HepG2 (cell line): Measurements from ENCODE around the gene KIF26B. TPM values are rescaled to one million over a fixed set of nuclear protein-coding genes. Genes with fewer than 3 reads are reported as not detected.

ENCODE experiments used
- ATAC-seq: fragments of 200-7000 bp; cut with Tn5 transposase; 3 replicates; pipeline ENCODE4 v1.9.1; 2020; ENCODE audit warnings: mild to moderate bottlenecking, moderate library complexity
- BruUV-seq: library from RNA; stranded (reverse); fragments of 400-500 nt; replicated peaks from 2 replicates; lab custom pipeline; 2021; lab: Mats Ljungman, UMichigan
- CTCF ChIA-PET: fragments of 300-600 bp; formaldehyde crosslinking; extraction: SDS; loops from one replicate; lab custom pipeline; 2021; ENCODE audit warnings: low total read pairs, inconsistent platforms, low intra/inter-chr PET ratio; lab: Yijun Ruan, JAX
- POLR2A ChIA-PET: fragments of 350-600 bp; sonication (Branson Sonifier 250); formaldehyde crosslinking; loops from one replicate; lab custom pipeline; 2020; ENCODE audit warnings: antibody characterized with exemption, inconsistent platforms; lab: Yijun Ruan, JAX
- DNase-seq: peaks from one replicate; pipeline ENCODE4 v3.0.0-alpha.2; 2015; ENCODE audit warnings: low spot score
- FAIRE-seq: peaks from 3 replicates; lab custom pipeline; 2011; peaks lifted over from hg19 to GRCh38; lab: Jason Lieb, UNC
- H2AFZ ChIP-seq: one replicate; pipeline ENCODE4 v1.6.1; 2011; ENCODE audit warnings: low read length, inconsistent platforms
- H3K27ac ChIP-seq: fragments of 300-600 bp; 3 replicates; pipeline ENCODE4 v1.8.0; 2011; ENCODE audit warnings: mixed run types, mild to moderate bottlenecking, mixed read lengths, low read length, inconsistent platforms; ENCODE audit not compliant: insufficient read depth; ENCODE audit errors: extremely low read length
- H3K27me3 ChIP-seq, 2 experiments: fragments of 200-600 bp in 1 of 2; 2 replicates in 1 of 2; 3 replicates in 1 of 2; pipeline versions ENCODE4 v1.6.0 to v1.8.0; 2011; ENCODE audit warnings: low read length in 2 of 2, mild to moderate bottlenecking in 2 of 2, moderate library complexity in 2 of 2, inconsistent platforms in 1 of 2; ENCODE audit not compliant: insufficient read depth in 2 of 2, control insufficient read depth in 1 of 2
- H3K36me3 ChIP-seq, 2 experiments: fragments of 200-600 bp in 1 of 2; replicated peaks in 1 of 2; 2 replicates in 1 of 2; 3 replicates in 1 of 2; pipeline versions ENCODE4 v1.5.1 to v1.8.0; 2011; ENCODE audit warnings: low read length in 2 of 2, inconsistent platforms in 1 of 2; ENCODE audit not compliant: insufficient read depth in 2 of 2, control insufficient read depth in 1 of 2
- H3K4me1 ChIP-seq: 2 replicates; pipeline ENCODE4 v1.5.1; 2012; ENCODE audit warnings: low read length, inconsistent platforms; ENCODE audit not compliant: insufficient read depth
- H3K4me2 ChIP-seq: 2 replicates; pipeline ENCODE4 v1.6.0; 2011; ENCODE audit warnings: low read depth, low read length, inconsistent platforms
- H3K4me3 ChIP-seq, 3 experiments: fragments of 200-600 bp in 1 of 3; sonication (generic), shearing (Covaris generic) in 1 of 3; replicated peaks in 1 of 3; 2 replicates each; pipeline ENCODE4 v1.5.1; 2011 to 2016; ENCODE audit warnings: low read length in 3 of 3, inconsistent platforms in 2 of 3, low read depth in 2 of 3, mild to moderate bottlenecking in 2 of 3, control low read depth in 1 of 3, mixed read lengths in 1 of 3; ENCODE audit not compliant: insufficient read depth in 1 of 3
- H3K79me2 ChIP-seq: one replicate; pipeline ENCODE4 v1.6.1; 2011; ENCODE audit warnings: low read length, inconsistent platforms; ENCODE audit not compliant: insufficient read depth
- H3K9ac ChIP-seq: 2 replicates; pipeline ENCODE4 v1.6.0; 2011; ENCODE audit warnings: mild to moderate bottlenecking, low read depth, low read length, inconsistent platforms; ENCODE audit not compliant: insufficient read depth
- H3K9me3 ChIP-seq: 2 replicates; pipeline ENCODE4 v1.5.1; 2012; ENCODE audit warnings: mild to moderate bottlenecking, low read length
- H4K20me1 ChIP-seq: 2 replicates; pipeline ENCODE4 v1.6.0; 2011; ENCODE audit warnings: inconsistent platforms, mild to moderate bottlenecking, low read length, moderate library complexity; ENCODE audit not compliant: insufficient read depth
- FOXK2 ChIP-seq: fragments of 450-650 bp; IDR thresholded peaks from 2 replicates; pipeline ENCODE4 v1.6.1; 2016
- HIVEP1 ChIP-seq: sonication (generic); formaldehyde crosslinking; IDR thresholded peaks from 2 replicates; pipeline ENCODE4 v1.4.0; 2020; ENCODE audit warnings: mild to moderate bottlenecking, missing genetic modification reagents
- MAX ChIP-seq: IDR thresholded peaks from 2 replicates; pipeline ENCODE4 v1.6.1; 2012; ENCODE audit warnings: inconsistent platforms
- NFATC3 ChIP-seq: sonication (generic); formaldehyde crosslinking; IDR thresholded peaks from 2 replicates; pipeline ENCODE4 v1.5.1; 2020; ENCODE audit warnings: mild to moderate bottlenecking, missing genetic modification reagents
- REST ChIP-seq, 2 experiments: IDR thresholded peaks; 2 replicates each; pipeline ENCODE4 v1.6.1; 2011 to 2012; ENCODE audit warnings: low read length in 2 of 2, borderline replicate concordance in 1 of 2, low read depth in 1 of 2, mild to moderate bottlenecking in 1 of 2, moderate library complexity in 1 of 2
- RNF219 ChIP-seq: sonication (generic); formaldehyde crosslinking; IDR thresholded peaks from 2 replicates; pipeline ENCODE4 v1.5.0; 2020; ENCODE audit warnings: mild to moderate bottlenecking, missing genetic modification reagents
- SIN3A ChIP-seq: IDR thresholded peaks from 2 replicates; pipeline ENCODE4 v1.6.1; 2011; ENCODE audit warnings: low read depth, mild to moderate bottlenecking, control low read depth, low read length, borderline replicate concordance
- TBX2 ChIP-seq: sonication (generic); formaldehyde crosslinking; IDR thresholded peaks from 2 replicates; pipeline ENCODE4 v1.5.0; 2020; ENCODE audit warnings: missing genetic modification reagents, mild to moderate bottlenecking, borderline replicate concordance
- TCF12 ChIP-seq, 2 experiments: fragments of 450-650 bp in 1 of 2; sonication (generic) in 1 of 2; formaldehyde crosslinking in 1 of 2; IDR thresholded peaks; 2 replicates each; pipeline versions ENCODE4 v1.6.1 to v1.8.0; 2017 to 2022; ENCODE audit warnings: antibody characterized with exemption in 1 of 2, mild to moderate bottlenecking in 1 of 2, missing genetic modification reagents in 1 of 2, moderate library complexity in 1 of 2
- THRA ChIP-seq: sonication (generic); formaldehyde crosslinking; IDR thresholded peaks from 2 replicates; pipeline ENCODE4 v1.4.0; 2020; ENCODE audit warnings: missing genetic modification reagents, borderline replicate concordance
- ZNF414 ChIP-seq: sonication (generic); formaldehyde crosslinking; IDR thresholded peaks from 2 replicates; pipeline ENCODE4 v1.5.0; 2020; ENCODE audit warnings: missing genetic modification reagents
- WGBS: methylation state at CpG from one replicate; pipeline ENCODE4 v1.1.6; 2017; ENCODE audit warnings: low lambda C conversion rate; 5-methylcytosine and 5-hydroxymethylcytosine counted together
- in situ Hi-C: cut with HindIII; loops from 2 replicates; pipeline ENCODE4 v1.10.0; 2017; ENCODE audit warnings: low pct_unique_long_range_greater_than_20kb; ENCODE audit not compliant: extremely low pct_ligation_motif_present
- intact Hi-C: fragments of 100-400 bp; cut with micrococcal nuclease; formaldehyde crosslinking; loops from one replicate; pipeline ENCODE4 v1.10.0; 2022; ENCODE audit not compliant: unreplicated experiment
- polyA plus RNA-seq, 8 experiments: library from polyadenylated mRNA; depleted of rRNA in 3 of 8; stranded (reverse) in 7 of 8; unstranded in 1 of 8; fragments of >200 nt; fragmentation: Illumina TruSeq in 4 of 8; extraction: Trizol in 4 of 8; gene quantifications; 2 replicates each; pipeline versions ENCODE4 v1.2.1 to v1.2.3, GENCODE V29; 2011 to 2016; ENCODE audit warnings: low read depth in 4 of 8, missing spikeins in 1 of 8, mixed read lengths in 1 of 8; ENCODE audit not compliant: insufficient read depth in 1 of 8
- total RNA-seq, 5 experiments: library from RNA; depleted of rRNA; stranded (reverse); fragments of >200 nt; fragmentation: Illumina TruSeq; extraction: Trizol; gene quantifications; 2 replicates each; pipeline ENCODE4 v1.2.3, GENCODE V29; 2016; ENCODE audit warnings: low read depth in 1 of 5

The KIF26B gene
- total and polyA plus RNA-seq, 2 of the 13 experiments (the other 11 are each of a cell fraction or from before 2014, with no cell fraction given), result 0.08 to 0.09 TPM

- ATAC-seq (no peak), FAIRE-seq (no peak), DNase-seq (no peak)
- no peak overlapping the region for H3K27ac ChIP-seq
- ChIA-PET POLR2A (no interaction called here), CTCF (no interaction called here)
- no peaks in the 10 kb centered on the region for H3K79me2 ChIP-seq
- no peaks in the 10 kb centered on the region for H4K20me1 ChIP-seq
- H3K9ac ChIP-seq, result no peak overlapping the region
- H3K4me3 ChIP-seq, result no peak overlapping the region
- 0% methylated on average over 2 of the region's 2 CpGs for WGBS
- intact Hi-C loops (no loop called here), in situ Hi-C loops (no loop called here)
- no TSS peak for BruUV-seq
- H3K27me3 ChIP-seq, result no peaks in the 10 kb centered on the region; a peak in 1 of 5 replicates
- no peaks in the 10 kb centered on the region for H3K36me3 ChIP-seq
- H3K9me3 ChIP-seq, result no peaks in the 10 kb centered on the region
- peaks cover 15% of the 10 kb centered on the region for H3K4me1 ChIP-seq
- no peak overlapping the region for H3K4me2 ChIP-seq
- H2AFZ ChIP-seq, result no peak overlapping the region
- TF ChIP-seq TBX2 (CRISPR knock-in tag), result no peak
- no peak for TF ChIP-seq HIVEP1 (CRISPR knock-in tag)
- TF ChIP-seq THRA (CRISPR knock-in tag), result no peak
- TF ChIP-seq TCF12 (IDR thresholded peaks at IDR 0.05), result no peak
- no peak for TF ChIP-seq TCF12 (CRISPR knock-in tag; IDR thresholded peaks at IDR 0.05)
- no peak for TF ChIP-seq REST (IDR thresholded peaks at IDR 0.05; ENCODE audit: borderline replicate concordance in 1 of 2, low read depth in 1 of 2, low read length in 2 of 2)
- TF ChIP-seq ZNF414, result no peak
- TF ChIP-seq NFATC3, result no peak
- TF ChIP-seq MAX, result no peak
- TF ChIP-seq RNF219, result no peak
- no peak for TF ChIP-seq FOXK2
- no peak for TF ChIP-seq SIN3A
Measured at GRCh38 chr1:245575710-245576109, 420.9 kb downstream of the KIF26B start.
